Stimulated activated effector memory CD8-positive, alpha-beta T cell treated with anti-CD3 and anti-CD28 coated beads, Interleukin-12 subunit alpha, Interleukin-12 subunit beta, amount 100 ng/mL, for 72 hours (primary cell): ENCODE measurements around the gene PIK3CB.
A peak's percentile ranks its signal among the peaks of the same experiment; 100 is the strongest.

Experiments used
- ATAC-seq: fragments of 150-1000 bp; cut with Tn5 transposase; 2 replicates; pipeline ENCODE4 v1.10.0; 2021
- DNase-seq, 2 donors: peaks; one replicate each; pipeline ENCODE4 v3.0.0; 2021 to 2022; ENCODE audit warnings: low spot score in 2 of 2
- H3K27ac Mint-ChIP-seq: one replicate; pipeline ENCODE4 v1.8.0; 2022; ENCODE audit warnings: mild to moderate bottlenecking, mixed read lengths
- H3K36me3 Mint-ChIP-seq: one replicate; pipeline ENCODE4 v1.8.0; 2022; ENCODE audit warnings: mild to moderate bottlenecking, mixed read lengths
- H3K4me1 Mint-ChIP-seq: one replicate; pipeline ENCODE4 v1.8.0; 2022; ENCODE audit warnings: mixed read lengths
- H3K4me3 Mint-ChIP-seq: one replicate; pipeline ENCODE4 v1.8.0; 2022; ENCODE audit warnings: mild to moderate bottlenecking, mixed read lengths
- H3K9me3 Mint-ChIP-seq: one replicate; pipeline ENCODE4 v1.8.0; 2022; ENCODE audit warnings: mixed read lengths

Gene PIK3CB

DNA sequence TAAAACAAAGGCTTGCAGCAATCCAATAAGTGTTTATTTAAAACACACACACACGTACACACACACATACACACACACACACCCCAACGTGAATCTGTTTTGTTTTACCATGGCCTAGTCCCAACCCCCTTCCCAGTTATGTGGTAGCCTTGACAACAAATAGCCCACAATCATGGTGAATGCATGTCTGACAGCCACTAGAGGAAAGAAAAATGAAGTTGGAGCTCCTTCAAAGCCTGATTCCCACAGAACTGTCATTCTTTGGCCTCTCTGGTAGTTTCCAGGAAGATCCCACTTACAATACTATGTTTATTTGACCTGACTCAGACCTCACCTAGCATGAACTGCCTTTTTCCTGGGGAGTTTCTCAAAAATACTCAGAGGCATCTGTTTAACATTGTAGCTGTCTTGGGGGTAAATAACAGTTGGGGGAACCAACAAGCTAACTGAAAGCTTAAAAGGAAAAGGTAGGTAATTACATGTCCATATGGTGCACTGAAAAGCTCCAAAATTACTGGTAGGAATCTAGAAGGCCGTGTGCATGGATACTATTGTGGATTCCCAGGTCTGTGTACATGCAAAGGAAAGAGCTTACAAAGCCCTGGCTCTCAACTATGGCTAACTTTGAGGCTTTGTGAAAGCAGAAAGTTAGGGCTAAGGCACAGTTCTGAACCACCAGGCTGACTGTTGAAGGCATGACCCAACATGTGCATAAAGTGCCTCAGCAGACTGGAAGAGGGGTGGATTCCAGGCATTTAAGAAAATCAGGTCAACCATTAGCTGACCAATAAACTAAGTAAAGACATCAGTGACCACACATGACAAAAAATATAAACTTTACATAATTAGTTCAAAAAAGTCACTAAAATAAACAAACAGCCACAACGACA, 160.8 kb downstream of the PIK3CB start:
- Mint-ChIP-seq H3K4me3 (no peak overlapping the region), H3K4me1 (no peaks in the 10 kb centered on the region), H3K27ac (peak overlapping the region; percentile 13), H3K9me3 (peaks cover 8% of the 10 kb centered on the region), H3K36me3 (peaks cover 42% of the 10 kb centered on the region)
- DNase-seq (no peak), ATAC-seq (no peak)

- Mint-ChIP-seq H3K4me3 (no peak overlapping the region), H3K27ac (no peak overlapping the region), H3K36me3 (peaks cover 36% of the 10 kb centered on the region), H3K4me1 (no peaks in the 10 kb centered on the region), H3K9me3 (peaks cover 4% of the 10 kb centered on the region)
- DNase-seq (no peak), ATAC-seq (no peak)
These were observed 164.3 kb downstream of the PIK3CB start for GRCh38 chr3:138670407-138670806.

DNA sequence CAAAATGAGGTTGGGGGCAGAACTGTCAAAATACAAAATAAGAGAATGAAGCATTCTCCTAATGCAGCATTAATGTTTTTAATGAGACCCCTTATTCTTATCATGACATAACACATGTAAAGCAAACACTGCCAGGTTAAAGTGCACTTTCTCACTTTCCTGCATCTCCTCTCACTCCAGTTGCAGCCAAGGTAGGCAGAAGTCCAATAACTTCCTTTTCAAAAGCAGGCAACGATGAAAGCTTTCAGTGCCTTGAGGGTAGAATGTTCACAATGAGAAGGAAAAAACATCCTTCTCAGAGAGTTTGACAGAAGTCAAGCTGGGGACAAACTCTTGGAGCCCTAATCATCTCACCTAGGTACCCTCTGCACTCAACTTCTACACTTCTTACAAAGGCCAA, 166.6 kb downstream of the PIK3CB start:
- H3K4me3 Mint-ChIP-seq = no peak overlapping the region

GRCh38 chr3:138657508-138657907, 177.2 kb downstream of the PIK3CB start:
- Mint-ChIP-seq H3K27ac (no peak overlapping the region), H3K36me3 (peaks cover 62% of the 10 kb centered on the region), H3K4me3 (no peak overlapping the region), H3K9me3 (no peaks in the 10 kb centered on the region), H3K4me1 (no peaks in the 10 kb centered on the region)
- DNase-seq (no peak), ATAC-seq (no peak)

More for the DNA sequence above, 166.6 kb downstream of the PIK3CB start:
- H3K9me3 Mint-ChIP-seq = no peaks in the 10 kb centered on the region
- no peaks in the 10 kb centered on the region for H3K4me1 Mint-ChIP-seq
- ATAC-seq (no peak), DNase-seq (no peak)
- no peak overlapping the region for H3K27ac Mint-ChIP-seq
- H3K36me3 Mint-ChIP-seq = peaks cover 52% of the 10 kb centered on the region

DNA sequence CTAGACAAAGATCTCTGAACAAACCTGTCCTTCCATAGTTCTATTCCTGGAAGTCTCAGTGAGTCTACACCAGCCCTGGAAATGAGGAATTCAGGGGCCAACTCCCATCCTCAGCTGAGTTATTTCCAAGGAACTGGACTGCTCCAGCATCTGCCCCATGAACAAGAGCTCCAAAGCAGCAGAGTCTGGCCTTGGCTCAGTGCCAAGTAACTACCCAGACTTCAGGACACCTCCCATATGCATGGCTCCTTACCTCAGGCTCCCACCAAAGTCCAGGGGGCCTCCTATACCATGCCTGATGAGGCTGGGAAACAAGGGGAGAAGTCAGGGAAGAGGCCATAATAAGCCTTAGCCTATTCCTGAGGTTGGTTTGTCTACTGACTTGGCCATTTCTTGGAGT, 181.2 kb downstream of the PIK3CB start:
- no peak for DNase-seq
- peaks cover 3% of the 10 kb centered on the region for H3K9me3 Mint-ChIP-seq

DNA sequence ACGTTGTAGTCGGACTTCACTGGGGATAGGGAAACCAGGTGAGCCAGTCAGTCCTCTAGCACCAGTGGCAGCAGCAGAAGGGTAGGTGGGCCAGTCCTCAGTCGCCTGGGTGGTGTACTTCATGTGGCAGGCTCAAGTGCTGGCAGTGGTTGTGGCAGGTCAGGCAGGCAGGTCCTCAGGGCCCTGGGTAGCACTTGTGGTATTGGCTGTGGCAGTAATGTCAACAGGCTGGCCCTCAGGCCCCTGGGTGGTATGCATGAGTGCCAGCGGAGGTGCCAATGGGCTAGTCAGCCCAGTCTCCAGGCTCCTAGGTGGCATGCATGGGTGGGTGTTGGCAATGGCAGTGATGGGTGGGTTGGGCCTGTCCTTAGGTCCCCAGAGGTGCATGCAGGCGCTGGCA, 185.6 kb downstream of the PIK3CB start:
- DNase-seq (no peak), ATAC-seq (no peak)
- H3K4me3 Mint-ChIP-seq = no peak overlapping the region
- no peak overlapping the region for H3K27ac Mint-ChIP-seq
- H3K9me3 Mint-ChIP-seq = peaks cover 18% of the 10 kb centered on the region
- H3K36me3 Mint-ChIP-seq = peaks cover 42% of the 10 kb centered on the region
- no peaks in the 10 kb centered on the region for H3K4me1 Mint-ChIP-seq

More for the DNA sequence above, 181.2 kb downstream of the PIK3CB start:
- no peaks in the 10 kb centered on the region for H3K4me1 Mint-ChIP-seq
- no peak for ATAC-seq
- H3K27ac Mint-ChIP-seq = no peak overlapping the region
- H3K4me3 Mint-ChIP-seq = no peak overlapping the region
- peaks cover 69% of the 10 kb centered on the region for H3K36me3 Mint-ChIP-seq

DNA sequence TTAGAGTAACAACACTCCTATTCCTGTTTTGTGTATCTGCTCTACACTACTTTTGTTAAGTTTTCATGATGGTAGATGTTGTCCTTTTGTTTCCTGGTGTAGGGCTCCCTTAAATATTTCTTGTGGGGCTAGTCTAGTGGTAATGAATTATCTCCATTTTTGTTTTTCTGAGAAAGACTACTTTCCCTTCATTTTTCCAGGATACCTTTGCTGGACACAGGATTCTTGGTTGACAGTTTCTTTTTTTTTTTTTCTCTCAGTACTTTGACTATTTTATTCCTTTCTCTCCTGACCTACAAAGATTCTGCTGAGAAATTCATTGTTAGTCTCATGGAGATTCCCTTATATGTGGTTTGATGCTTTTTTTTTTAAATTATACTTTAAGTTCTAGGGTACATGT, 188.2 kb downstream of the PIK3CB start:
- ATAC-seq (no peak), DNase-seq (no peak)
- no peak overlapping the region for H3K27ac Mint-ChIP-seq
- no peak overlapping the region for H3K4me3 Mint-ChIP-seq
- H3K4me1 Mint-ChIP-seq = no peaks in the 10 kb centered on the region
- H3K9me3 Mint-ChIP-seq = peaks cover 30% of the 10 kb centered on the region
- peaks cover 23% of the 10 kb centered on the region for H3K36me3 Mint-ChIP-seq

DNA sequence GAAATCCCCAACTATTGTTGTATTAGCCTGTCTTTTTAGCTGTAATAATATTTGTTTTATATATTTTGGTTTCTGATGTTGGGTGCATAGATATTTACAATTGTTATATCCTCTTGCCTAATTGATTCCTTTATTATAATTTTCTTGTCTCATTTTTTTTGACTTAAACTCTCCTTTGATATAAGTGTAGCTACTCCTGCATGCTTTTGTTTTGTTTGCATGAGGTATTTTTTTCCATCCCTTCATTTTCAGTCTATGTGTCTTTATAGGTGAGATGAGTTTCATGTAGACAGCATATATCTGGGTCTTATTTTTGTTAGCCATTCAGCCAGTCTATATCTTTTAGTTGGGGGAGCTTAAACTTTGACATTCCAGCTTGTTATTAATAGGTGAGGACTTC, 188.7 kb downstream of the PIK3CB start:
- ATAC-seq (no peak), DNase-seq (no peak)
- Mint-ChIP-seq H3K36me3 (peaks cover 18% of the 10 kb centered on the region), H3K9me3 (peaks cover 31% of the 10 kb centered on the region), H3K4me3 (no peak overlapping the region), H3K27ac (no peak overlapping the region), H3K4me1 (no peaks in the 10 kb centered on the region)

DNA sequence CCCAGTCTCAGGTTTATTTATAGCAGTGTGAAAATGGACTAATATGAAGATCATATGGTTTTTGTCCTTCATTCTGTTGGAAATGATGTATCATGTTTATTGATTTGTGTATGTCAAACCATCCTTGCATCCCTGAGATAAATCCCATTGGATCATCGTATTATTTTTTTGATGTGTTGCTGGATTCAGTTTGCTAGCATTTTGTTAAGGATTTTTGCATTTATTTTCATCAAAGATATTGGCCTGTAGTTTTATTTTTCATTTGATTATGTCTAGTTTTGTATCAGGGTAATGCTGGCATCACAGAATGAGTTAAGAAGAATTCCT, 191.8 kb downstream of the PIK3CB start:
- H3K36me3 Mint-ChIP-seq = no peaks in the 10 kb centered on the region
- H3K27ac Mint-ChIP-seq = no peak overlapping the region

GRCh38 chr3:138642226-138642926, 192.4 kb downstream of the PIK3CB start:
- H3K27ac Mint-ChIP-seq = no peak overlapping the region
- peaks cover 35% of the 10 kb centered on the region for H3K9me3 Mint-ChIP-seq
- ATAC-seq (no peak), DNase-seq (no peak)
- H3K4me1 Mint-ChIP-seq = no peaks in the 10 kb centered on the region
- H3K4me3 Mint-ChIP-seq = no peak overlapping the region
- no peaks in the 10 kb centered on the region for H3K36me3 Mint-ChIP-seq

More for the DNA sequence above, 191.8 kb downstream of the PIK3CB start:
- no peaks in the 10 kb centered on the region for H3K4me1 Mint-ChIP-seq
- ATAC-seq (no peak), DNase-seq (no peak)
- H3K9me3 Mint-ChIP-seq = peaks cover 33% of the 10 kb centered on the region
- no peak overlapping the region for H3K4me3 Mint-ChIP-seq

GRCh38 chr3:138640537-138640936, 194.2 kb downstream of the PIK3CB start:
- Mint-ChIP-seq H3K4me3 (no peak overlapping the region), H3K4me1 (no peaks in the 10 kb centered on the region), H3K9me3 (peaks cover 27% of the 10 kb centered on the region), H3K27ac (no peak overlapping the region), H3K36me3 (no peaks in the 10 kb centered on the region)
- DNase-seq (no peak), ATAC-seq (no peak)

GRCh38 chr3:138638641-138639040, 196.1 kb downstream of the PIK3CB start:
- DNase-seq = no peak
- Mint-ChIP-seq H3K9me3 (peaks cover 19% of the 10 kb centered on the region), H3K27ac (no peak overlapping the region)

DNA sequence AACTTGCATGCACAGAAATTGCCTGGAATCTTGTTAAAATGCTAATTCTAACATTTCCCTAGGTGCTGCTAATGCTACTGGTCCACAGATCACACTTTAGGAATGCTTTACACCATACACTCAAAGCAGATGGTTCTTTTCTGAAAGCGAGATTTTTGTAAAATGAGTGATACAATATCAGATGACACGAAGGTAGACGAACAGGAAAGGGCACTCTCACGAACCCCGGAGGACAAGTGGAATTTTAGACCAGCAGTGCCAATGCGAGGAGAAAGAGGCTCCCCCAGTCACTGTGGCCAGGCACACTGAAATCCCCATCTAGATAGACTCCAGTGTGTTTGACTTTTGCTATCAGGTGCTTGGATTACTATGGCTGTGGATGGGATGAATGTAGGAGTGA, 205.2 kb downstream of the PIK3CB start:
- Mint-ChIP-seq H3K27ac (no peak overlapping the region), H3K4me1 (no peaks in the 10 kb centered on the region), H3K36me3 (no peaks in the 10 kb centered on the region), H3K4me3 (no peak overlapping the region), H3K9me3 (no peaks in the 10 kb centered on the region)
- DNase-seq (no peak), ATAC-seq (no peak)

More at GRCh38 chr3:138638641-138639040, 196.1 kb downstream of the PIK3CB start:
- H3K36me3 Mint-ChIP-seq = no peaks in the 10 kb centered on the region
- ATAC-seq = no peak
- H3K4me1 Mint-ChIP-seq = no peaks in the 10 kb centered on the region
- no peak overlapping the region for H3K4me3 Mint-ChIP-seq

DNA sequence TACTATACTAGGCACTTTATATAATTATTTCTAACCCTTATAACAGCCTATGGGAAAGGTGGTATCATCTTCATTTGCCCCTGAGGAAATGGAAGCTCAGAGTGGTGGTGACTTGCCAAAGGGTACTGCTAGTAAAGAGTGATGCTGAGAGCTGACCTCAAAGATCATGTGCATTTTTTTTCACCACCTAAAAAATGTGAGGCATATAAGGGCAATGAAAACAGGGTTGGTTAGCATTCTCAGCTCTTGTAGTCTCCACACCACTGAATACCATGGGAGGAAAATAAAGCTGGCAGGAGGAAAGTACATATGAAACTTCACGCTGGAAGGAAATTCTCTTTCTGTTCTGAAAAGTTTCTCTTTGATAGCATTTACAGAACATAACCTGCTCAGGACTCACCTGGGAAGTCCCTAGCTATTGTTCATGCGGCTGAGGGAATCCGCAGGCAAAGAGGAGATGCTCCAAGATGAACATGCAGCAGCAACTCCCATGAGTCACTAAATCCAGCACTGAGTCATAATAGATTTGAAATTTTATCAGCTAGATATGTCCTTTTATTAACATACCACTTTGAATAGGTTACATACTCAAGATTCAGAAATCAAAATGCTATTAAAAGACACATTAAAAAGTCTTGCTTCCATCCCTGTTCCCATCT, 208.9 kb downstream of the PIK3CB start:
- Mint-ChIP-seq H3K4me3 (no peak overlapping the region), H3K4me1 (no peaks in the 10 kb centered on the region), H3K36me3 (no peaks in the 10 kb centered on the region), H3K9me3 (no peaks in the 10 kb centered on the region), H3K27ac (no peak overlapping the region)
- DNase-seq (no peak), ATAC-seq (no peak)

DNA sequence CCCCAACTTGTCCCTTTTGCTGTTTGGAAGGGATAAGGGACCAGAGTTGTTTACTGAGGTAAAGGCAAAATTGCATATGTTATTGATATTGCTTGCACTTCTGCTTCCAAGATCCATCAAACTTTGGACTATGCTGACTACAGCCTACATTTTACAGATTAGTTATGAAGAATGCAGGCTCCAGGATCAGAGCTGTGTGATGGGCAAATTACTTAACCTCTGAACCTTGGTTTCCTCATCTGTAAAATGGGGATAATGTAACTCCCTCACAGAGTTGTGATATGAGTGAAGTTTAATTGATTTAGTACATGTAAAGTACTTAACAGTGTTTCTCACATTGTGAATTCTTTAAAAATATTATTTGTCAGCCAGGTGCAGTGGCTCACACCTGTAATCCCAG, 210.2 kb downstream of the PIK3CB start:
- Mint-ChIP-seq H3K27ac (no peak overlapping the region), H3K36me3 (no peaks in the 10 kb centered on the region), H3K4me3 (no peak overlapping the region), H3K4me1 (no peaks in the 10 kb centered on the region), H3K9me3 (no peaks in the 10 kb centered on the region)
- ATAC-seq (no peak), DNase-seq (no peak)
